CD14-positive monocyte (primary cell): ENCODE measurements around the gene ST3GAL2. TPM values are rescaled to one million over a fixed set of nuclear protein-coding genes. Genes with fewer than 3 reads are reported as not detected.

Source experiments
- DNase-seq, 3 donors: peaks; one replicate each; pipeline ENCODE4 v3.0.0-alpha.2; 2011 to 2022
- H2AFZ ChIP-seq: 2 replicates; pipeline ENCODE4 v1.6.0; 2012; ENCODE audit warnings: mild to moderate bottlenecking, low read depth, low read length, inconsistent platforms; ENCODE audit not compliant: insufficient read depth, poor library complexity, severe bottlenecking
- H3K27ac ChIP-seq, 2 donors: 1 replicate in 1 of 2; 2 replicates in 1 of 2; pipeline ENCODE4 v1.5.1; 2012 to 2013; ENCODE audit warnings: low read length in 2 of 2, control low read depth in 1 of 2, inconsistent platforms in 1 of 2, low read depth in 1 of 2, mild to moderate bottlenecking in 1 of 2
- H3K27me3 ChIP-seq, 2 donors: one replicate each; pipeline versions ENCODE4 v1.6.0 to v1.6.1; 2011 to 2013; ENCODE audit warnings: low read length in 2 of 2; ENCODE audit not compliant: control insufficient read depth in 2 of 2, insufficient read depth in 2 of 2
- H3K36me3 ChIP-seq, 2 donors: replicated peaks in 1 of 2; 1 replicate in 1 of 2; 2 replicates in 1 of 2; pipeline versions ENCODE4 v1.5.1 to v1.6.1; 2012 to 2013; ENCODE audit warnings: low read length in 2 of 2, control low read depth in 1 of 2, inconsistent platforms in 1 of 2, mild to moderate bottlenecking in 1 of 2; ENCODE audit not compliant: insufficient read depth in 2 of 2, control insufficient read depth in 1 of 2
- H3K4me1 ChIP-seq, 2 donors: 1 replicate in 1 of 2; 2 replicates in 1 of 2; pipeline versions ENCODE4 v1.5.1 to v1.6.1; 2012 to 2013; ENCODE audit warnings: low read length in 2 of 2, control low read depth in 1 of 2, inconsistent platforms in 1 of 2, mild to moderate bottlenecking in 1 of 2, moderate library complexity in 1 of 2; ENCODE audit not compliant: insufficient read depth in 2 of 2, control insufficient read depth in 1 of 2
- H3K4me2 ChIP-seq: replicated peaks from 2 replicates; pipeline ENCODE3; 2012; ENCODE audit warnings: low read length, moderate library complexity, mild to moderate bottlenecking; ENCODE audit not compliant: poor library complexity, severe bottlenecking; ENCODE audit errors: extremely low read depth
- H3K4me3 ChIP-seq, 3 experiments: fragments of 200-600 bp in 1 of 3; sonication (generic) in 1 of 3; replicated peaks in 1 of 3; 1 replicate in 2 of 3; 2 replicates in 1 of 3; pipeline ENCODE4 v1.5.1; 2011 to 2013; ENCODE audit warnings: low read length in 3 of 3, mild to moderate bottlenecking in 3 of 3, control low read depth in 2 of 3, low read depth in 2 of 3, inconsistent platforms in 1 of 3, moderate library complexity in 1 of 3
- H3K79me2 ChIP-seq: 2 replicates; pipeline ENCODE4 v1.6.0; 2012; ENCODE audit warnings: mild to moderate bottlenecking, control low read depth, inconsistent platforms, low read length, moderate library complexity; ENCODE audit not compliant: insufficient read depth
- H3K9ac ChIP-seq: 2 replicates; pipeline ENCODE4 v1.6.0; 2017; ENCODE audit warnings: low read length, mild to moderate bottlenecking; ENCODE audit not compliant: insufficient read depth, poor library complexity, severe bottlenecking
- H3K9me3 ChIP-seq, 2 donors: replicated peaks in 1 of 2; 1 replicate in 1 of 2; 2 replicates in 1 of 2; pipeline versions ENCODE4 v1.5.1 to v1.6.1; 2012 to 2013; ENCODE audit warnings: low read length in 2 of 2, control low read depth in 1 of 2; ENCODE audit not compliant: control insufficient read depth in 1 of 2, insufficient read depth in 1 of 2
- H4K20me1 ChIP-seq: 2 replicates; pipeline ENCODE4 v1.6.0; 2012; ENCODE audit warnings: mild to moderate bottlenecking, low read length, control low read depth, moderate library complexity; ENCODE audit not compliant: insufficient read depth
- H3K27ac Mint-ChIP-seq, 7 donors: one replicate each; pipeline ENCODE4 v1.8.0; 2020; ENCODE audit warnings: mild to moderate bottlenecking in 7 of 7, mixed read lengths in 7 of 7, moderate library complexity in 6 of 7, inconsistent platforms in 2 of 7
- H3K27me3 Mint-ChIP-seq, 3 donors: one replicate each; pipeline ENCODE4 v1.8.0; 2021 to 2022; ENCODE audit warnings: low read depth in 3 of 3, mild to moderate bottlenecking in 3 of 3, mixed read lengths in 3 of 3, moderate library complexity in 3 of 3, inconsistent platforms in 1 of 3
- H3K36me3 Mint-ChIP-seq, 2 donors: one replicate each; pipeline ENCODE4 v1.8.0; 2020; ENCODE audit warnings: mixed read lengths in 2 of 2, inconsistent platforms in 1 of 2, mild to moderate bottlenecking in 1 of 2
- H3K4me1 Mint-ChIP-seq: one replicate; pipeline ENCODE4 v1.8.0; 2020; ENCODE audit warnings: mild to moderate bottlenecking, mixed read lengths
- H3K4me3 Mint-ChIP-seq, 2 donors: one replicate each; pipeline ENCODE4 v1.8.0; 2020; ENCODE audit warnings: mild to moderate bottlenecking in 2 of 2, mixed read lengths in 2 of 2, moderate library complexity in 1 of 2
- H3K9me3 Mint-ChIP-seq, 7 donors: one replicate each; pipeline ENCODE4 v1.8.0; 2020 to 2022; ENCODE audit warnings: mixed read lengths in 7 of 7, mild to moderate bottlenecking in 6 of 7, moderate library complexity in 6 of 7, inconsistent platforms in 2 of 7
- WGBS: methylation state at CpG from one replicate; pipeline ENCODE4 v1.1.5; 2013; ENCODE audit warnings: missing lambda C conversion rate; ENCODE audit not compliant: insufficient coverage; 5-methylcytosine and 5-hydroxymethylcytosine counted together
- intact Hi-C, 2 donors: fragments of 100-400 bp; cut with micrococcal nuclease; formaldehyde crosslinking; loops; one replicate each; pipeline versions ENCODE4 v1.15.0 to v1.15.1; 2023
- polyA plus RNA-seq, 3 donors: library from polyadenylated mRNA; depleted of rRNA in 1 of 3; unstranded in 2 of 3; stranded (reverse) in 1 of 3; fragments of 300-500 nt in 2 of 3; fragments of >200 nt in 1 of 3; fragmentation: Illumina TruSeq in 2 of 3; gene quantifications; 1 replicate in 2 of 3; 2 replicates in 1 of 3; pipeline ENCODE4 v1.2.3, GENCODE V29; 2012 to 2021
- TF ChIP-seq, protein P1 (sequence below): fragments of 200-600 bp; IDR thresholded peaks from one replicate; pipeline ENCODE4 v1.8.0; 2022; ENCODE audit warnings: antibody characterized with exemption, mild to moderate bottlenecking

ST3GAL2 gene
- polyA plus RNA-seq, 3 donors: 13.5 to 20.0 (median 18.4) TPM

DNA sequence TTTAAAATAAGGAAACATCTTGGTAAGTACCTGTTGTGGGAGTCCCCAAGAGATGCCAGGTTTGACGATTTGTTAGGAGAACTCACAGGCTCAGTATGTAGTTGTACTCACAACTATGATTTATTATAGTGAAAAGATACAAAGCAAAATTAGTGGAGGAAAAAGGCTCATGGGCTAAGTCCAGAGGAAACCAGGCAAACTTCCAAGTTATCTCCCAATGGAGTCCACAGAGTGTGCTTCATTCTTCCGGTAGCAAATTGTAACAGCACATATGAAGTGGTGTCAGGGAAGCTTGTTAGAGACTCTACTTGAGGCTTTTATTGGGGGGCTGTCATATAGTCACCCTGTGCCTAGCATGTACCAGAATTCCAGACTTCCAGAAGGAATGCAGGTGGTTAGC lies 89.9 kb downstream of the ST3GAL2 start:
- DNase-seq: no peak
- Histone ChIP-seq H3K27me3 (no peaks in the 10 kb centered on the region), H3K9me3 (no peaks in the 10 kb centered on the region), H3K27ac (peak overlapping the region in 1 of 2 donors; percentile 40), H3K9ac (no peak overlapping the region), H3K4me3 (no peak overlapping the region), H2AFZ (no peak overlapping the region), H4K20me1 (no peaks in the 10 kb centered on the region), H3K4me2 (no peak overlapping the region), H3K36me3 (peaks cover 12 to 39% of the 10 kb centered on the region in 2 donors), H3K79me2 (peaks cover 30% of the 10 kb centered on the region), H3K4me1 (peaks cover 13 to 17% of the 10 kb centered on the region in 2 donors)
- Mint-ChIP-seq H3K27me3 (peaks cover 0 to 1% (median 0%) of the 10 kb centered on the region in 3 donors), H3K27ac (peak overlapping the region in 1 of 7 donors; percentile 53), H3K4me3 (no peak overlapping the region), H3K9me3 (no peaks in the 10 kb centered on the region), H3K36me3 (peaks cover 13 to 23% of the 10 kb centered on the region in 2 donors), H3K4me1 (peaks cover 16% of the 10 kb centered on the region)
- WGBS: no CpG with 5 or more reads among the region's 2 CpGs
- TF ChIP-seq, protein P1, sequence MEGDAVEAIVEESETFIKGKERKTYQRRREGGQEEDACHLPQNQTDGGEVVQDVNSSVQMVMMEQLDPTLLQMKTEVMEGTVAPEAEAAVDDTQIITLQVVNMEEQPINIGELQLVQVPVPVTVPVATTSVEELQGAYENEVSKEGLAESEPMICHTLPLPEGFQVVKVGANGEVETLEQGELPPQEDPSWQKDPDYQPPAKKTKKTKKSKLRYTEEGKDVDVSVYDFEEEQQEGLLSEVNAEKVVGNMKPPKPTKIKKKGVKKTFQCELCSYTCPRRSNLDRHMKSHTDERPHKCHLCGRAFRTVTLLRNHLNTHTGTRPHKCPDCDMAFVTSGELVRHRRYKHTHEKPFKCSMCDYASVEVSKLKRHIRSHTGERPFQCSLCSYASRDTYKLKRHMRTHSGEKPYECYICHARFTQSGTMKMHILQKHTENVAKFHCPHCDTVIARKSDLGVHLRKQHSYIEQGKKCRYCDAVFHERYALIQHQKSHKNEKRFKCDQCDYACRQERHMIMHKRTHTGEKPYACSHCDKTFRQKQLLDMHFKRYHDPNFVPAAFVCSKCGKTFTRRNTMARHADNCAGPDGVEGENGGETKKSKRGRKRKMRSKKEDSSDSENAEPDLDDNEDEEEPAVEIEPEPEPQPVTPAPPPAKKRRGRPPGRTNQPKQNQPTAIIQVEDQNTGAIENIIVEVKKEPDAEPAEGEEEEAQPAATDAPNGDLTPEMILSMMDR: no peak
- intact Hi-C loops: loop anchor here (5.0 to 10.0 kb wide), 3 partner anchors 33 to 173 kb away; partner anchors contain the start of genes COG4 (in 1 of the 2), DDX19B (in 1 of the 2) and SF3B3 (in 1 of the 2)

DNA sequence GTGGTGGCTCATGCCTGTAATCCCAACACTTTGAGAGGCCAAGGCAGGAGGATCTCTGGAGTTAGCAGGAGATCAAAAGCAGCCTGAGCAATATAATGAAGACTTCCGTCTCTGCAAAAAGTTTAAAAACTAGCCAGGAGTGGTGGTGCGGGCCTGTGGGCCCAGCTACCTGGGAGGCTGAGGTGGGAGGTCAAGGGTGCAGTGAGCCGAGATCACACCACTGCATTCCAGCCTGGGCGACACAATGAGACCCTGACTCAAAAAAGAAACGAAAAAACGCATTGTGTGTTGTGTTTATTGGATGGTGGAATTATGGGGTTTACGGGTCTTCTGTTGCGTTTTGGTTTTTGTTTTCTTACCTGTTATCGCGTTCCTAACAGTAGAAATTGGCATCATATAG lies 93.1 kb downstream of the ST3GAL2 start:
- Histone ChIP-seq H4K20me1 (no peaks in the 10 kb centered on the region), H3K4me1 (peaks cover 13 to 17% of the 10 kb centered on the region in 2 donors), H3K9ac (peak overlapping the region; percentile 95), H2AFZ (peak overlapping the region; percentile 90), H3K4me2 (peak overlapping the region; percentile 87), H3K79me2 (peaks cover 30% of the 10 kb centered on the region), H3K9me3 (no peaks in the 10 kb centered on the region), H3K36me3 (peaks cover 4 to 17% of the 10 kb centered on the region in 2 donors), H3K27me3 (no peaks in the 10 kb centered on the region), H3K4me3 (peak overlapping the region in 2 of 3 experiments; percentile 73 to 88), H3K27ac (peak overlapping the region; percentile 92 to 98)
- H3K27ac Mint-ChIP-seq: peak overlapping the region; percentile 93 to 99 (median 98)
- DNase-seq: no peak
- peaks cover 16% of the 10 kb centered on the region for H3K4me1 Mint-ChIP-seq
- 90% methylated on average over 2 of the region's 10 CpGs for WGBS
- TF ChIP-seq, protein P1: no peak
- H3K4me3 Mint-ChIP-seq: peak overlapping the region; percentile 88 to 96
- peaks cover 0 to 4% (median 1%) of the 10 kb centered on the region in 3 donors for H3K27me3 Mint-ChIP-seq
- peaks cover 0 to 4% of the 10 kb centered on the region in 2 donors for H3K36me3 Mint-ChIP-seq
- no peaks in the 10 kb centered on the region for H3K9me3 Mint-ChIP-seq
- intact Hi-C loops: loop anchor here (2.0 to 10.0 kb wide), 4 partner anchors 36 to 176 kb away; partner anchors contain the start of genes AARS1 (in 1 of the 2), COG4 (in 1 of the 2), DDX19B (in 1 of the 2) and SF3B3 (in 1 of the 2)
